ENCODE results near the gene TNS3. TPM values are rescaled to one million over a fixed set of nuclear protein-coding genes. Genes with fewer than 3 reads are reported as not detected.

TNS3 gene
- total and polyA plus RNA-seq, 10 donors: 17.7 to 247 (median 147) TPM

GRCh38 chr7:47461161-47461560 lies 120.8 kb downstream of the TNS3 start:
- no peaks in the 10 kb centered on the region for H3K27me3 ChIP-seq (replicated peaks in 1 of 7)
- H3K36me3 ChIP-seq: peaks cover 0 to 28% (median 0%) of the 10 kb centered on the region in 6 donors
- TF ChIP-seq POLR2AphosphoS5 (IDR thresholded peaks at IDR 0.05) (peak in 2 of 3 donors; percentile 20 to 40), POLR2A (IDR thresholded peaks at IDR 0.05) (no peak), CTCF (IDR thresholded peaks at IDR 0.05 in 8 of 11, conservative IDR thresholded peaks at IDR 0.05 in 3 of 11) (no peak)
- H3K27ac ChIP-seq: peak overlapping the region in 2 of 8 donors; percentile 6 to 24
- intact Hi-C loops (cut with DNase I; ENCODE audit: low total_unique reads): no loop called here
- H3K9me3 ChIP-seq: no peaks in the 10 kb centered on the region
- no peak for DNase-seq
- no peak overlapping the region for H3K4me3 ChIP-seq
- peaks cover 15 to 52% (median 18%) of the 10 kb centered on the region in 6 donors for H3K4me1 ChIP-seq
- 65 to 84% (median 76%) methylated on average over 4 of the region's 4 CpGs for WGBS, 5 donors

GRCh38 chr7:47460251-47460989 lies 121.5 kb downstream of the TNS3 start:
- no peak for DNase-seq
- Histone ChIP-seq H3K9me3 (no peaks in the 10 kb centered on the region), H3K4me1 (peaks cover 15 to 53% (median 20%) of the 10 kb centered on the region in 6 donors), H3K27ac (peak overlapping the region in 2 of 8 donors; percentile 6 to 24), H3K36me3 (peaks cover 0 to 31% (median 0%) of the 10 kb centered on the region in 6 donors), H3K27me3 (replicated peaks in 1 of 7) (no peaks in the 10 kb centered on the region), H3K4me3 (no peak overlapping the region)
- intact Hi-C loops (cut with DNase I; ENCODE audit: low total_unique reads): no loop called here
- peak in 1 of 3 donors; percentile 11 for TF ChIP-seq POLR2AphosphoS5 (IDR thresholded peaks at IDR 0.05)
- no peak for TF ChIP-seq CTCF (IDR thresholded peaks at IDR 0.05 in 8 of 11, conservative IDR thresholded peaks at IDR 0.05 in 3 of 11)
- 80 to 95% (median 91%) methylated on average over 11 of the region's 11 CpGs for WGBS, 5 donors

GRCh38 chr7:47458486-47458885 lies 123.4 kb downstream of the TNS3 start:
- Histone ChIP-seq H3K36me3 (peaks cover 0 to 13% (median 0%) of the 10 kb centered on the region in 6 donors), H3K4me1 (peaks cover 22 to 73% (median 35%) of the 10 kb centered on the region in 6 donors), H3K4me3 (no peak overlapping the region), H3K9me3 (no peaks in the 10 kb centered on the region), H3K27ac (peak overlapping the region in 5 of 8 donors; percentile 15 to 57 (median 43)), H3K27me3 (replicated peaks in 1 of 7) (no peaks in the 10 kb centered on the region)
- intact Hi-C loops (cut with DNase I; ENCODE audit: low total_unique reads): loop anchor here (10.0 kb wide), 1 partner anchor 116 kb away; no protein-coding TSS in a partner anchor
- no peak for DNase-seq
- TF ChIP-seq CTCF (IDR thresholded peaks at IDR 0.05 in 8 of 11, conservative IDR thresholded peaks at IDR 0.05 in 3 of 11): no peak
- no peak for TF ChIP-seq POLR2AphosphoS5 (IDR thresholded peaks at IDR 0.05)
- TF ChIP-seq POLR2A (IDR thresholded peaks at IDR 0.05): no peak
- 70 to 78% (median 74%) methylated on average over 5 of the region's 5 CpGs for WGBS, 5 donors

- Histone ChIP-seq H3K4me1 (peaks cover 22 to 77% (median 39%) of the 10 kb centered on the region in 6 donors), H3K36me3 (peaks cover 0 to 9% (median 0%) of the 10 kb centered on the region in 6 donors), H3K27ac (peak overlapping the region in 5 of 8 donors; percentile 4 to 57 (median 43)), H3K9me3 (no peaks in the 10 kb centered on the region), H3K27me3 (replicated peaks in 1 of 7) (no peaks in the 10 kb centered on the region), H3K4me3 (no peak overlapping the region)
- intact Hi-C loops (cut with DNase I; ENCODE audit: low total_unique reads): loop anchor here (10.0 kb wide), 1 partner anchor 117 kb away; no protein-coding TSS in a partner anchor
- no peak for DNase-seq
- 30 to 71% (median 55%) methylated on average over 5 of the region's 5 CpGs for WGBS, 5 donors
- TF ChIP-seq POLR2A (IDR thresholded peaks at IDR 0.05) (no peak), POLR2AphosphoS5 (IDR thresholded peaks at IDR 0.05) (peak; percentile 58 to 82 (median 66))
Measured at GRCh38 chr7:47458057-47458456, 123.9 kb downstream of the TNS3 start.

Data from spleen (tissue), 11 donors.